T-helper 2 cell treated with Interferon-gamma antibody and Interleukin-4, amounts not matched to agents 100 ng/mL and 5 ng/mL, for 36 hours (primary cell): ENCODE measurements around the gene ATP13A1. TPM values are rescaled to one million over a fixed set of nuclear protein-coding genes. Genes with fewer than 3 reads are reported as not detected.

Experiments
- total RNA-seq: library from RNA; stranded (reverse); gene quantifications from 2 replicates; pipeline ENCODE4 v1.2.3, GENCODE V29; 2022

The ATP13A1 gene
- total RNA-seq, 1 donor from 2014 or later: 89.3 TPM

Other genes with a start within 250 kb of the ATP13A1 start
- gene TSSK6, start 148.1 kb downstream of the ATP13A1 start, total RNA-seq: 3.0 and 3.3 TPM in 2 replicates
- 369 and 391 TPM in 2 replicates for gene NDUFA13, start 147.5 kb downstream of the ATP13A1 start, total RNA-seq
- gene YJEFN3, start 134.8 kb downstream of the ATP13A1 start, total RNA-seq: 9.5 and 11.1 TPM in 2 replicates
- gene CILP2, start 125.4 kb downstream of the ATP13A1 start, total RNA-seq: 0.07 and 0.09 TPM in 2 replicates
- gene PBX4, start 45.0 kb downstream of the ATP13A1 start, total RNA-seq: 25.7 and 26.0 TPM in 2 replicates
- gene LPAR2, start 35.5 kb downstream of the ATP13A1 start, total RNA-seq: 44.2 and 45.2 TPM in 2 replicates
- 78.8 and 79.6 TPM in 2 replicates for gene GMIP, start 20.0 kb downstream of the ATP13A1 start, total RNA-seq
- gene ZNF101, start 5.2 kb upstream of the ATP13A1 start, total RNA-seq: 80.6 and 86.2 TPM in 2 replicates
- 5.1 and 6.0 TPM in 2 replicates for gene ZNF14, start 69.4 kb upstream of the ATP13A1 start, total RNA-seq
- 15.3 and 16.7 TPM in 2 replicates for gene ZNF506, start 158.1 kb upstream of the ATP13A1 start, total RNA-seq
- 12.3 and 12.4 TPM in 2 replicates for gene ZNF253, start 202.2 kb upstream of the ATP13A1 start, total RNA-seq
- gene ZNF93, start 237.3 kb upstream of the ATP13A1 start, total RNA-seq: 7.2 and 7.3 TPM in 2 replicates